Hepatocyte (in vitro differentiated cells): ENCODE data around the gene LPAR2. TPM values are rescaled to one million over a fixed set of nuclear protein-coding genes. Genes with fewer than 3 reads are reported as not detected.

Experiments used
- DNase-seq: peaks from one replicate; pipeline ENCODE4 v3.0.0-alpha.2; 2016; ENCODE audit warnings: low spot score
- H2AFZ ChIP-seq: fragments of 200-600 bp; sonication (generic); 2 replicates; pipeline ENCODE4 v1.6.0; 2016; ENCODE audit warnings: antibody characterized with exemption, mild to moderate bottlenecking
- H3K27ac ChIP-seq: fragments of 200-600 bp; sonication (generic); 2 replicates; pipeline ENCODE4 v1.5.1; 2016; ENCODE audit warnings: mild to moderate bottlenecking
- H3K27me3 ChIP-seq: fragments of 200-600 bp; sonication (generic); 2 replicates; pipeline ENCODE4 v1.6.1; 2016
- H3K36me3 ChIP-seq: fragments of 200-600 bp; sonication (generic); replicated peaks from 2 replicates; pipeline ENCODE4 v1.5.1; 2016; ENCODE audit warnings: low read depth; ENCODE audit not compliant: insufficient read depth
- H3K4me1 ChIP-seq: fragments of 200-600 bp; sonication (generic); 2 replicates; pipeline ENCODE4 v1.5.1; 2016; ENCODE audit warnings: mild to moderate bottlenecking, moderate library complexity; ENCODE audit not compliant: insufficient read depth
- H3K4me2 ChIP-seq: fragments of 200-600 bp; sonication (generic); 2 replicates; pipeline ENCODE4 v1.6.0; 2016
- H3K4me3 ChIP-seq: fragments of 200-600 bp; sonication (generic); 2 replicates; pipeline ENCODE4 v1.5.1; 2016; ENCODE audit warnings: mild to moderate bottlenecking
- H3K79me2 ChIP-seq: fragments of 200-600 bp; sonication (generic); 2 replicates; pipeline ENCODE4 v1.6.0; 2017; ENCODE audit warnings: mild to moderate bottlenecking
- H3K9me2 ChIP-seq: fragments of 200-600 bp; sonication (generic); replicated peaks from 2 replicates; pipeline ENCODE4 v1.6.0; 2017; ENCODE audit warnings: mild to moderate bottlenecking; ENCODE audit not compliant: insufficient read depth
- H3K9me3 ChIP-seq: fragments of 200-600 bp; sonication (generic); 2 replicates; pipeline ENCODE4 v1.5.1; 2016; ENCODE audit warnings: low read depth, mild to moderate bottlenecking
- H4K20me1 ChIP-seq: fragments of 200-600 bp; sonication (generic); 2 replicates; pipeline ENCODE4 v1.6.0; 2016; ENCODE audit warnings: mild to moderate bottlenecking; ENCODE audit not compliant: insufficient read depth, poor library complexity, severe bottlenecking
- EZH2 ChIP-seq: fragments of 200-600 bp; sonication (generic); IDR thresholded peaks from 2 replicates; pipeline ENCODE4 v1.6.1; 2016; ENCODE audit warnings: antibody characterized with exemption, mild to moderate bottlenecking, borderline replicate concordance
- EZH2phosphoT487 ChIP-seq: fragments of 200-600 bp; sonication (generic); IDR thresholded peaks from one replicate; pipeline ENCODE4 v1.6.1; 2018; ENCODE audit warnings: antibody characterized with exemption, mild to moderate bottlenecking, low read depth, moderate library complexity; ENCODE audit not compliant: unreplicated experiment, severe bottlenecking
- WGBS: methylation state at CpG from one replicate; pipeline ENCODE4 v1.1.6; 2016; ENCODE audit warnings: low lambda C conversion rate; ENCODE audit errors: missing lambda C conversion rate; 5-methylcytosine and 5-hydroxymethylcytosine counted together
- polyA plus RNA-seq: library from polyadenylated mRNA; unstranded; fragments of >200 nt; fragmentation: Nextera tagmentation; extraction: Ambion mirVana; gene quantifications from 2 replicates; pipeline ENCODE4 v1.2.1, GENCODE V29; 2016
- total RNA-seq: library from RNA; depleted of rRNA; stranded (reverse); fragments of >200 nt; gene quantifications from 2 replicates; pipeline ENCODE4 v1.2.3, GENCODE V29; 2014
- TF ChIP-seq, protein P1 (sequence below): fragments of 200-600 bp; sonication (generic); IDR thresholded peaks from 2 replicates; pipeline ENCODE4 v1.5.1; 2016; ENCODE audit warnings: antibody characterized with exemption, mild to moderate bottlenecking; ENCODE audit not compliant: poor library complexity

LPAR2 gene
- total and polyA plus RNA-seq, 2 experiments from 2014 or later: 20.1 to 33.1 TPM

DNA sequence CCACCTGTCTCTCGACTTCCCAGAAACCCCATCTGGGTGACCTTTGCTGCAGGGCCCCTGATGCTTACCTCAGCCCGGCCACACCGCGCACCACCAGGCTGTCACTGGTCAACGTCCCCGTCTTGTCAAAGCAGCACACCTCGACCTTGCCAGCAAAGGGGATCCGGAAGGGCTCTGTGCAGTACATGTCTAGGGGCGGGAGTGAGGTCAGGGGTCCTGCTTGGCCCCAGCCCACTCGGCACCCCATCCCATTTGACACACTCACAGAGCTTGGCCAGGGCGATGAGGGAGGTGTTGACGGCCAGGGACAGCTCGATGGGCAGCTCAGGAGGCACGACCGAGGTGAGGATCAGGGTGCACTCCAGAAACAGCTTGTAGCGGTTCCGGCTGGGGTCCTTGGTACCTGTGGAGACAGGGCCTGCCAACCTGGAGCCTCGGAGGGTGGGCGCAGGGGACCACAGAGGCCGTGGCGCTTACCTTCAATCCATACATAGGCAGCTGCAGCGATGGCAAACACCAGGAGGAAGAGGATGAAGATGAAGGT, 27.1 kb upstream of the LPAR2 start:
- Histone ChIP-seq H2AFZ (no peak overlapping the region), H3K4me3 (no peak overlapping the region), H3K36me3 (no peaks in the 10 kb centered on the region), H3K9me3 (no peaks in the 10 kb centered on the region), H3K4me1 (no peaks in the 10 kb centered on the region), H3K79me2 (peaks cover 7% of the 10 kb centered on the region), H3K4me2 (no peak overlapping the region), H4K20me1 (no peaks in the 10 kb centered on the region), H3K27me3 (no peaks in the 10 kb centered on the region), H3K27ac (no peak overlapping the region), H3K9me2 (no peaks in the 10 kb centered on the region)
- TF ChIP-seq EZH2 (no peak), EZH2phosphoT487 (no peak)
- TF ChIP-seq, protein P1, sequence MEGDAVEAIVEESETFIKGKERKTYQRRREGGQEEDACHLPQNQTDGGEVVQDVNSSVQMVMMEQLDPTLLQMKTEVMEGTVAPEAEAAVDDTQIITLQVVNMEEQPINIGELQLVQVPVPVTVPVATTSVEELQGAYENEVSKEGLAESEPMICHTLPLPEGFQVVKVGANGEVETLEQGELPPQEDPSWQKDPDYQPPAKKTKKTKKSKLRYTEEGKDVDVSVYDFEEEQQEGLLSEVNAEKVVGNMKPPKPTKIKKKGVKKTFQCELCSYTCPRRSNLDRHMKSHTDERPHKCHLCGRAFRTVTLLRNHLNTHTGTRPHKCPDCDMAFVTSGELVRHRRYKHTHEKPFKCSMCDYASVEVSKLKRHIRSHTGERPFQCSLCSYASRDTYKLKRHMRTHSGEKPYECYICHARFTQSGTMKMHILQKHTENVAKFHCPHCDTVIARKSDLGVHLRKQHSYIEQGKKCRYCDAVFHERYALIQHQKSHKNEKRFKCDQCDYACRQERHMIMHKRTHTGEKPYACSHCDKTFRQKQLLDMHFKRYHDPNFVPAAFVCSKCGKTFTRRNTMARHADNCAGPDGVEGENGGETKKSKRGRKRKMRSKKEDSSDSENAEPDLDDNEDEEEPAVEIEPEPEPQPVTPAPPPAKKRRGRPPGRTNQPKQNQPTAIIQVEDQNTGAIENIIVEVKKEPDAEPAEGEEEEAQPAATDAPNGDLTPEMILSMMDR: no peak
- DNase-seq: no peak
- 95% methylated on average over 20 of the region's 22 CpGs for WGBS

- H3K4me3 ChIP-seq: no peak overlapping the region
- 96% methylated on average over 15 of the region's 15 CpGs for WGBS
Measured at GRCh38 chr19:19654441-19654840, 26.4 kb upstream of the LPAR2 start.

GRCh38 chr19:19653597-19654147, 25.7 kb upstream of the LPAR2 start:
- Histone ChIP-seq H2AFZ (no peak overlapping the region), H3K9me3 (no peaks in the 10 kb centered on the region), H3K4me2 (no peak overlapping the region), H3K27me3 (no peaks in the 10 kb centered on the region), H3K36me3 (no peaks in the 10 kb centered on the region), H3K79me2 (no peaks in the 10 kb centered on the region), H3K4me3 (no peak overlapping the region), H3K27ac (no peak overlapping the region), H3K4me1 (no peaks in the 10 kb centered on the region), H3K9me2 (no peaks in the 10 kb centered on the region), H4K20me1 (no peaks in the 10 kb centered on the region)
- TF ChIP-seq, protein P1: no peak
- no peak for TF ChIP-seq EZH2
- no peak for TF ChIP-seq EZH2phosphoT487
- WGBS: 98% methylated on average over 22 of the region's 23 CpGs
- DNase-seq: peak; percentile 2

More at GRCh38 chr19:19654441-19654840, 26.4 kb upstream of the LPAR2 start:
- Histone ChIP-seq H3K36me3 (no peaks in the 10 kb centered on the region), H3K27me3 (no peaks in the 10 kb centered on the region), H3K9me2 (no peaks in the 10 kb centered on the region), H2AFZ (no peak overlapping the region), H3K9me3 (no peaks in the 10 kb centered on the region), H4K20me1 (no peaks in the 10 kb centered on the region), H3K27ac (no peak overlapping the region), H3K79me2 (peaks cover 2% of the 10 kb centered on the region), H3K4me1 (no peaks in the 10 kb centered on the region), H3K4me2 (no peak overlapping the region)
- TF ChIP-seq, protein P1: no peak
- TF ChIP-seq EZH2 (no peak), EZH2phosphoT487 (no peak)
- DNase-seq: no peak
